ENCODE results near the gene RNF11.

Gene RNF11

DNA sequence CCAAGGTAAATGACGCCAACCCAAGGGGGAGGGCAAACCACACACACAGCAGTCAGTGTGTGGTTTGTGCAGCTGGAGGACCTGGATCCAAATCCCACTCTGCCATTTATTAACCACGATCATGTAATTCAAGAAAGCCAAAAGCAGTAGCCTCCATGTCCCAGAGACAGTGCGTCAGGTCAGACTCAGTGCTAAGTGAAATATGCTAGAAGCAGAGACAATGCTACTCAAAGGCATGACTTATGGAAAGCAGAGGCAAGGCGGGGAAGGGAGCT lies 80.7 kb downstream of the RNF11 start:
- TF ChIP-seq OSR1 (CRISPR knock-in tag; IDR thresholded peaks at IDR 0.05) (no peak), ARNTL (CRISPR knock-in tag; IDR thresholded peaks at IDR 0.05; ENCODE audit: borderline replicate concordance, low read depth) (no peak), RARB (CRISPR knock-in tag; IDR thresholded peaks at IDR 0.05) (no peak), ISL1 (CRISPR knock-in tag; IDR thresholded peaks at IDR 0.05) (no peak), TCF4 (CRISPR knock-in tag; IDR thresholded peaks at IDR 0.05; ENCODE audit: borderline replicate concordance) (no peak), ZNF8 (CRISPR knock-in tag; IDR thresholded peaks at IDR 0.05) (no peak), ZC3H10 (CRISPR knock-in tag; IDR thresholded peaks at IDR 0.05) (no peak), GLIS3 (CRISPR knock-in tag; IDR thresholded peaks at IDR 0.05) (no peak), CSDC2 (CRISPR knock-in tag; IDR thresholded peaks at IDR 0.05) (no peak), BACH2 (CRISPR knock-in tag; IDR thresholded peaks at IDR 0.05; ENCODE audit: borderline replicate concordance) (no peak), ESRRG (CRISPR knock-in tag; IDR thresholded peaks at IDR 0.05) (no peak)
- TF ChIP-seq, protein P1, sequence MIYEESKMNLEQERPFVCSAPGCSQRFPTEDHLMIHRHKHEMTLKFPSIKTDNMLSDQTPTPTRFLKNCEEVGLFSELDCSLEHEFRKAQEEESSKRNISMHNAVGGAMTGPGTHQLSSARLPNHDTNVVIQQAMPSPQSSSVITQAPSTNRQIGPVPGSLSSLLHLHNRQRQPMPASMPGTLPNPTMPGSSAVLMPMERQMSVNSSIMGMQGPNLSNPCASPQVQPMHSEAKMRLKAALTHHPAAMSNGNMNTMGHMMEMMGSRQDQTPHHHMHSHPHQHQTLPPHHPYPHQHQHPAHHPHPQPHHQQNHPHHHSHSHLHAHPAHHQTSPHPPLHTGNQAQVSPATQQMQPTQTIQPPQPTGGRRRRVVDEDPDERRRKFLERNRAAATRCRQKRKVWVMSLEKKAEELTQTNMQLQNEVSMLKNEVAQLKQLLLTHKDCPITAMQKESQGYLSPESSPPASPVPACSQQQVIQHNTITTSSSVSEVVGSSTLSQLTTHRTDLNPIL (CRISPR knock-in tag; IDR thresholded peaks at IDR 0.05; ENCODE audit: low read depth) = no peak
- TF ChIP-seq, protein P2, sequence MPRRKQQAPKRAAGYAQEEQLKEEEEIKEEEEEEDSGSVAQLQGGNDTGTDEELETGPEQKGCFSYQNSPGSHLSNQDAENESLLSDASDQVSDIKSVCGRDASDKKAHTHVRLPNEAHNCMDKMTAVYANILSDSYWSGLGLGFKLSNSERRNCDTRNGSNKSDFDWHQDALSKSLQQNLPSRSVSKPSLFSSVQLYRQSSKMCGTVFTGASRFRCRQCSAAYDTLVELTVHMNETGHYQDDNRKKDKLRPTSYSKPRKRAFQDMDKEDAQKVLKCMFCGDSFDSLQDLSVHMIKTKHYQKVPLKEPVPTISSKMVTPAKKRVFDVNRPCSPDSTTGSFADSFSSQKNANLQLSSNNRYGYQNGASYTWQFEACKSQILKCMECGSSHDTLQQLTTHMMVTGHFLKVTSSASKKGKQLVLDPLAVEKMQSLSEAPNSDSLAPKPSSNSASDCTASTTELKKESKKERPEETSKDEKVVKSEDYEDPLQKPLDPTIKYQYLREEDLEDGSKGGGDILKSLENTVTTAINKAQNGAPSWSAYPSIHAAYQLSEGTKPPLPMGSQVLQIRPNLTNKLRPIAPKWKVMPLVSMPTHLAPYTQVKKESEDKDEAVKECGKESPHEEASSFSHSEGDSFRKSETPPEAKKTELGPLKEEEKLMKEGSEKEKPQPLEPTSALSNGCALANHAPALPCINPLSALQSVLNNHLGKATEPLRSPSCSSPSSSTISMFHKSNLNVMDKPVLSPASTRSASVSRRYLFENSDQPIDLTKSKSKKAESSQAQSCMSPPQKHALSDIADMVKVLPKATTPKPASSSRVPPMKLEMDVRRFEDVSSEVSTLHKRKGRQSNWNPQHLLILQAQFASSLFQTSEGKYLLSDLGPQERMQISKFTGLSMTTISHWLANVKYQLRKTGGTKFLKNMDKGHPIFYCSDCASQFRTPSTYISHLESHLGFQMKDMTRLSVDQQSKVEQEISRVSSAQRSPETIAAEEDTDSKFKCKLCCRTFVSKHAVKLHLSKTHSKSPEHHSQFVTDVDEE (CRISPR knock-in tag; IDR thresholded peaks at IDR 0.05) = no peak
- TF ChIP-seq, protein P3, sequence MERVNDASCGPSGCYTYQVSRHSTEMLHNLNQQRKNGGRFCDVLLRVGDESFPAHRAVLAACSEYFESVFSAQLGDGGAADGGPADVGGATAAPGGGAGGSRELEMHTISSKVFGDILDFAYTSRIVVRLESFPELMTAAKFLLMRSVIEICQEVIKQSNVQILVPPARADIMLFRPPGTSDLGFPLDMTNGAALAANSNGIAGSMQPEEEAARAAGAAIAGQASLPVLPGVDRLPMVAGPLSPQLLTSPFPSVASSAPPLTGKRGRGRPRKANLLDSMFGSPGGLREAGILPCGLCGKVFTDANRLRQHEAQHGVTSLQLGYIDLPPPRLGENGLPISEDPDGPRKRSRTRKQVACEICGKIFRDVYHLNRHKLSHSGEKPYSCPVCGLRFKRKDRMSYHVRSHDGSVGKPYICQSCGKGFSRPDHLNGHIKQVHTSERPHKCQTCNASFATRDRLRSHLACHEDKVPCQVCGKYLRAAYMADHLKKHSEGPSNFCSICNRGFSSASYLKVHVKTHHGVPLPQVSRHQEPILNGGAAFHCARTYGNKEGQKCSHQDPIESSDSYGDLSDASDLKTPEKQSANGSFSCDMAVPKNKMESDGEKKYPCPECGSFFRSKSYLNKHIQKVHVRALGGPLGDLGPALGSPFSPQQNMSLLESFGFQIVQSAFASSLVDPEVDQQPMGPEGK (CRISPR knock-in tag; IDR thresholded peaks at IDR 0.05; ENCODE audit: borderline replicate concordance) = no peak

DNA sequence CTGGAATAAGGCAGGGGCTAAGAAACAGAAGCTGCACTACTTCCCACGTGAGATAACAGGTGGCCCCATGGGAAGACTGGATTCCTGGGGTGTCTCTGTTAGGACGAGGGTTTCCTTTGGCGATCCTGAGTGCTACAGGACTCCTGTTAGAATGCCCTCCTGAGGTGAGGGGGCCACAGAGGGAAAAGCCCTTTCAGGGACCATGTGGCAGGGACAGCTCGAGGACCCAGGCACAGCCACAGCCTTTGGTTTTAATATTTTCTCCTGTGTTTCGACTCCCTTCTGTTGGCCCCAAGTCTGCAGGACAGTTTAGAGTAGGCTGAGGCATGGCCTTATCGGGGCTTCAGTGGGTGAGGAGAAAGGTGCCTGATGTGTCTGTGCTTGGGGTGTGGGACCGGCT lies 81.7 kb downstream of the RNF11 start:
- no peak for ATAC-seq
- TF ChIP-seq, protein P1 (CRISPR knock-in tag; IDR thresholded peaks at IDR 0.05; ENCODE audit: low read depth) = no peak
- TF ChIP-seq RARB (CRISPR knock-in tag; IDR thresholded peaks at IDR 0.05) (no peak), TOX (CRISPR knock-in tag; IDR thresholded peaks at IDR 0.05; ENCODE audit: borderline replicate concordance) (no peak)
- TF ChIP-seq, protein P2 (CRISPR knock-in tag; IDR thresholded peaks at IDR 0.05) = no peak

More for the DNA sequence above, 80.7 kb downstream of the RNF11 start:
- ATAC-seq = no peak

DNA sequence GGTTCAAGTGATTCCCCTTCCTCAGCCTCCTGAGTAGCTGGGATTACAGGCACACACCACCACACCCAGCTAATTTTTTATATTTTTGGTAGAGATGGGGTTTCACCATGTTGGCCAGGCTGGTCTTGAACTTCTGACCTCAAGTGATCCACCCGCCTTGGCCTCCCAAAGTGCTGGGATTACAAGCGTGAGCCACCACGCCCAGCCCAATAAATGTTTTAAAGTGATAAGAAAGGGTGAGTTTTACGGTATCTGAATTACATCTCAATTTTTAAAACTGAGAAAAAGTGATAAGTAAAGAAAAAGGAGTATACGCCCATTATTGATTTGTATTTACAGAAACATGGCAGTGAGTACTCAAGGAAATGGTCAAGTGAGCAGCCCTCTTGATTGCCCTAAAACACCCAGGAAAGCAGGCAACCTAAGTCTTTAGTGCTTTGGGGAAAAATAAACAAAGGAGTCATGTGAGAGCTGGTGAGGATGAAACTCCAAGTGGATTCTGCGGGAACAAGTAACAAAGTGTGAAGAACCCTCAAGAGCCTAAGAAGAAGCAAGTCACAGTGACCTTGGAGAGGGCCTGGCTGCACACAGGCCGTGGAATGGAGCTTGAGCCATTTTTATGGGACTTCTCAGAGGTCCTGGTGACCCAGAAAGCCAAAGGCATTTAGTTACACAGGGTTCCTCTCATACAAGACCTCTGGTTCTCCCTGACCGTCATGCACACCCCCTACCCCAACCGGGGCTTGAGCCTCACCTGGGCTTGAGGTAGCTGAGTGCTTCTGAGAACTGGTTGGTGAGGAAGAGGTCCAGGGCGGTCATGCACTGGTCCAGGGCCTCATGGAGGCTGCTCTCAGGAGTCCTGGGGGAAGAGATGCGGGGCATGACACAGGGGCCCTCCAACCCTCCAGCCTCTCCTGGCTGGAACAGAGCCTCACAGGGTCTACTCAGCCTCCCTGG lies 85.2 kb downstream of the RNF11 start:
- no peak for ATAC-seq
- TF ChIP-seq ZC3H10 (CRISPR knock-in tag; IDR thresholded peaks at IDR 0.05) = no peak
- TF ChIP-seq, protein P2 (CRISPR knock-in tag; IDR thresholded peaks at IDR 0.05) = no peak
- TF ChIP-seq, protein P4, sequence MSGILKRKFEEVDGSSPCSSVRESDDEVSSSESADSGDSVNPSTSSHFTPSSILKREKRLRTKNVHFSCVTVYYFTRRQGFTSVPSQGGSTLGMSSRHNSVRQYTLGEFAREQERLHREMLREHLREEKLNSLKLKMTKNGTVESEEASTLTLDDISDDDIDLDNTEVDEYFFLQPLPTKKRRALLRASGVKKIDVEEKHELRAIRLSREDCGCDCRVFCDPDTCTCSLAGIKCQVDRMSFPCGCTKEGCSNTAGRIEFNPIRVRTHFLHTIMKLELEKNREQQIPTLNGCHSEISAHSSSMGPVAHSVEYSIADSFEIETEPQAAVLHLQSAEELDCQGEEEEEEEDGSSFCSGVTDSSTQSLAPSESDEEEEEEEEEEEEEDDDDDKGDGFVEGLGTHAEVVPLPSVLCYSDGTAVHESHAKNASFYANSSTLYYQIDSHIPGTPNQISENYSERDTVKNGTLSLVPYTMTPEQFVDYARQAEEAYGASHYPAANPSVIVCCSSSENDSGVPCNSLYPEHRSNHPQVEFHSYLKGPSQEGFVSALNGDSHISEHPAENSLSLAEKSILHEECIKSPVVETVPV (CRISPR knock-in tag; IDR thresholded peaks at IDR 0.05) = no peak
- no peak for TF ChIP-seq ESRRG (CRISPR knock-in tag; IDR thresholded peaks at IDR 0.05)
- TF ChIP-seq OSR1 (CRISPR knock-in tag; IDR thresholded peaks at IDR 0.05) = no peak
- TF ChIP-seq SNAI2 (CRISPR knock-in tag; IDR thresholded peaks at IDR 0.05) = no peak
- TF ChIP-seq TOX (CRISPR knock-in tag; IDR thresholded peaks at IDR 0.05; ENCODE audit: borderline replicate concordance) = no peak
- TF ChIP-seq, protein P3 (CRISPR knock-in tag; IDR thresholded peaks at IDR 0.05; ENCODE audit: borderline replicate concordance) = no peak
- no peak for TF ChIP-seq ISL1 (CRISPR knock-in tag; IDR thresholded peaks at IDR 0.05)
- TF ChIP-seq GLIS3 (CRISPR knock-in tag; IDR thresholded peaks at IDR 0.05) = no peak
- no peak for TF ChIP-seq CSDC2 (CRISPR knock-in tag; IDR thresholded peaks at IDR 0.05)
- TF ChIP-seq ZNF70 (CRISPR knock-in tag; IDR thresholded peaks at IDR 0.05) = no peak

All from SK-N-SH treated with all-trans-retinoic acid at 6 μM for 48 hours (cell line).